ENCODE data around the gene TAGLN2.

Gene TAGLN2

GRCh38 chr1:159896546-159896930 lies 28.8 kb downstream of the TAGLN2 start:
- DNase-seq: no peak

- no peak for DNase-seq
These were observed 29.3 kb downstream of the TAGLN2 start for GRCh38 chr1:159895836-159896545.

- no peak for DNase-seq
These were observed 30.0 kb downstream of the TAGLN2 start for GRCh38 chr1:159895286-159895685.

DNA sequence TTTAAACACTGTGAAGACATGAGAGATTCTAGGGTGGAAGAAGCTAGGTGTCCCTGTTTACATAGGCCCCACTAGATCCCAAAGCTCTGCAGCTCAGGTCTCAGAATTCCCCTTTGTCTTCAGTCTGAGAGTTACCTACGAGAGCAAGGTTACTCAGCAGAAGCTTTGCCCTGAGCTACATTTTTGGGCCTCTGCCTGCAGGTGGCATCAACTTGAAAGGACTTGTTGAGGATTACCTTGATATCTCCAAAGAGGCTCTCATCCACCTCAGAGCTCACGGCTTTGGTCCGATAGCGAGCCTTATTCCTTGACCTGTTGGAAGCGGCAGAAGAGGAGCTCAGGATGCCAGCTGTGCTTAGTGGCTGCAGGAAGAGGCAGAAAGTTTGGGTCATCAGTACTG lies 32.4 kb downstream of the TAGLN2 start:
- DNase-seq: no peak

GRCh38 chr1:159891275-159892157 lies 33.8 kb downstream of the TAGLN2 start:
- DNase-seq: peak; percentile 85

- DNase-seq: no peak
These were observed 34.9 kb downstream of the TAGLN2 start for GRCh38 chr1:159890390-159890789.

DNA sequence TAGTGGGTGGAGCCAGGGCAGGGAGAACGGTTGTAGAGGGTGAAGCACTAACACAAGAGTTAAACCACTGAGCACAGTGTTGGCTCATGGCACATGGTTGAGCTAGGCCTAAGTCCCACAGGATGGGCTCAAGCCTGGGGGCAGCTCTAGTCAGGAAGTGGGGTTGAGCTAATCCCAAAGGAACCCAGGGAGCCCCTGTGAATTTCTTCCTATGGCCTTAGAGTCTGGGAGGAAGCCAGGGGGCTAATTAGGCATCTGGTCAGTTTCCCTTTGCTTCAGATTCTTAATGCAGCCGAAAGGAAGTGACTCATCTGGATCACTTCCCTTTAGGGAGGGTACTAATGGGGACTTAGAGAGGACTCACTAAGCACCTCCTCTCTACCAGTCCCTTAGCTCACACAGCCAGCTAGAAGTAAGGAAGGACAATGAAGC lies 35.5 kb downstream of the TAGLN2 start:
- peak; percentile 29 for DNase-seq

DNA sequence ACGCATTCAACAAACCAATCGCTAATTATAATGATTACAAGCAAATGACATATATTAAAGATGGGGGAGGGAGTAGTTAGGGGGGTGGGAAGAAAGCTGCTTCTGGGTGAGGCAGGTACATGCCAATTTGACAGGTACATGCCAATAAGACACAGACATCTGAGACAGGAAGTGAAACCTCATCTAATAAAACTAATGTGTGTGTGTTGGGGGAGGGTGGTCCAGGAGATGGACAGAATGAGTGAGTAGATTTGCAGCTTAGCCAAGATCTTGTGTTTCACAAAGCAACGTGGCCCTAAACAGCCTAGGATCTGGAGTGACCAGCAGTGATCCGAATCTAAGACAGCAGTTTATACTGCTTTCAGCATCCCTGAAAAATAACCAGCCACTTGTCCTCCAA lies 36.1 kb downstream of the TAGLN2 start:
- no peak for DNase-seq

GRCh38 chr1:159884296-159884695 lies 41.0 kb downstream of the TAGLN2 start:
- no peak for DNase-seq

DNA sequence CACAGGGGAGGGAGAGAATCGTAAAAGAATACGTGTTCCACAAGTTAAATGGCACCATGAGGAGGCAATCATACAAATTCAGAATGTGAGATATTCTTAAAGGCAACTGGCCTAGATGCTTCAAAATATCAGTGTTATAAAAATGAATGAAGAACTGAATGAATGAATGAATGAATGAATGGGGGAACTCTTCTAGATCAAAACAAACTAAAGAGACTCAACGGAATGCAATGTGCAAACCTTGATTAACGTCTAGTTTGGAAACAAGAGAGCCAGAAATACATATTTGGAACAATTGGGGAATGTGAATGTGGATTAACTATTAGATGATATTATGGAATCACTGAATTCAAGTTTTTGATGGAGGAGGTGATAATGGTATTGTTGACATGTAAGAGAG lies 42.2 kb downstream of the TAGLN2 start:
- no peak for DNase-seq

DNA sequence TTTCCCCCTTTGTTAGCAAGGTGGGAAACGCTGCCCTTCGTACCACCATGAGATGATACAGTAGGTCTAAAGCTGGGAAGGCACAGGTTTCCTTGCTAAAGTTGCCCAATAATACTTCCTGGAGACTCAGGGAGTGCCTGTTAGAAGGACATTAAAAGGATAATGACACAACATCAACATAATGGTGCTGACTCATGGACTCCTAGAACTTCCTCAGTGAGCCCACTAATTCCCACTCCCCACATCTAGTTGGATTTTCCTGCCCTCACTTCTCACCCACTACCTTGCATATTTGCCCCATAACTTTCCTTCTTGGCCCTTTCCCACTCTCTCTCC lies 42.8 kb downstream of the TAGLN2 start:
- no peak for DNase-seq

- DNase-seq: no peak
These were observed 43.4 kb downstream of the TAGLN2 start for GRCh38 chr1:159881622-159882526.

DNA sequence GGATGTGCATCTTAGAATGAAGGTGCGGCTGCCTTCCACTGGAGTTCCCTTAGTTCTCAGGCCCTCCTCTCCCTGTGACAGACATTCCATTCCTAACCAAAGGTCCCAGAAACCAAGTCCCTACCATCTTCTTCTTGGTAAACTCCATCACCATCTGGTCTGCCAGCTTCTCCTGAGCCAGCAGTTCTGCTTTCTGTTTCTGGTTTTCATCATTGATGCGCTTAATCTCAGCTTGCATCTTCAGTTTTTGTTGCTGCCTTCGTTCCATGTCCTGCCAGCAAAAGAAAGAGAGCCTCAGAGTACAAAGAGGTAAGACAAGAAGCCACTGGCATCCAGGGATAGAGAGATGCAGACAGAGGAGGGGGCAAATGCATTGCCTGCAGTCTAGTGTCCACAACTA lies 44.9 kb downstream of the TAGLN2 start:
- no peak for DNase-seq

DNA sequence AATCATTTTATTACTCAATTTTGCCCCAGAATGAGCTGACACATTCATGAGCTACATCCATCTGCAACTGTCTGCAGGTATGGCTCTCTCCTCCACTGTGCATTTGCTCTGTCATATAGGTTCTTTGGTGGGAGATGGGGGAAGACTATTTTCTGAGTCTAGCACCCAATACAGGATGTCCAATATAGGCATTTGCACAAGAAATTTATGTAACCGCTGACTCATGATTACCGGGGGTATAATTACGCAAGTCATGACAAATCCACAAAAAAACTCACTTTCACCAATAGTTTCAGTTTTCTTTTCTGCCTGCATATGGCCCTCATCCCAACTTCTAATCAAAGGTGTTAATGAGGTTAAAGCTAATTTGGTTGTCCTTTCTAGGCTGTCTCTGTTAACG lies 45.3 kb downstream of the TAGLN2 start:
- DNase-seq: peak; percentile 30

DNA sequence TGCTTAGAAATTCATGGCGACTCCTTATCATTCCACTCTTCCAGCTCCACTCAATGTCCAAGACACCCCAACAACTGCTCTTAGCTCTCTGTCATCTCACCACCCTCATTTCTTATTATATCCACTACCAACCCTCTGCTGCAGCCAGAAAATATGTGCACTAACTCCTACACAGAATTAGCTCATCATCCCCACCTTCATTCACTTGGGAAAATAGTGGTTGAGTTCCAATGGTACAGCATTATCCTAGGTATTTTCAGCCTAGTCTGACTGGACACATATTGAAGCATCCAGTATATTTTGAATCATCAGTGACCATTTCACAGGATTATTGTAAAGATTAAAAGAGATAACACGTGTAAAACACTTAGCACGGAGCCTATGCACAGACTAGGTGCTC lies 46.2 kb downstream of the TAGLN2 start:
- no peak for DNase-seq

DNA sequence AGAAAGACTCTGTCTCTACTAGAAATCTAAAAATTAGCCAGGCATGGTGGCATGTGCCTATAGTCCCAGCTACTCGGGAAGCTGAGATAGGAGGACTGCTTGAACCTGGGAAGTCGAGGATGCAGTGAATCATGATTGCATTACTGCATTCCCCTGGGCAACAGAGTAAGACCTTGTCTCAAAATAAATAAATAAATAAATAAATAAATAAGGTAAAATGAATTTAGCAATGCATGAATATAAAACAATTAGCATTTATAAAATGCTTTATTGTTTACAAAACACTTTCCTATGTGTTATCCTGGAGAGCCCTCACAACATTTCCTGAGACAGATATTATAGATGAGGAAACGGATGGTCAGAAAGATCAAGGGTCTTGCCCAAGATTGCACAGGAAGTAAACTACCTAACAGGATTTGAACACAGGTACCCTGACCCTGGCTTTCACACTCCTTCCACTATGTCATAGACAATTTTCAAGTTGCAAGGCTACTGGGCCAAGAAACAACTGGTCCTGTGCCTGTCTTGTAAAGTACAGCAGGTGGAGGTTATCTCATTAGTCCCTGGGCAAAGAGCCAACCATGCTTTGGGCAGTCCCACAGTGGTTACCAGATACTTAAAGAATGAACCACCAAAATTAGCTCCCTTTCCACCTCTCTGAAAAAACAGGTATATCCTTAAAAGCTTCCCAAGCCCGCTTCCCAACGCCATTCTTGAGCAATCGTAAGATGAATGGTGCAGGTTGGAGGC lies 47.4 kb downstream of the TAGLN2 start:
- DNase-seq: no peak

DNA sequence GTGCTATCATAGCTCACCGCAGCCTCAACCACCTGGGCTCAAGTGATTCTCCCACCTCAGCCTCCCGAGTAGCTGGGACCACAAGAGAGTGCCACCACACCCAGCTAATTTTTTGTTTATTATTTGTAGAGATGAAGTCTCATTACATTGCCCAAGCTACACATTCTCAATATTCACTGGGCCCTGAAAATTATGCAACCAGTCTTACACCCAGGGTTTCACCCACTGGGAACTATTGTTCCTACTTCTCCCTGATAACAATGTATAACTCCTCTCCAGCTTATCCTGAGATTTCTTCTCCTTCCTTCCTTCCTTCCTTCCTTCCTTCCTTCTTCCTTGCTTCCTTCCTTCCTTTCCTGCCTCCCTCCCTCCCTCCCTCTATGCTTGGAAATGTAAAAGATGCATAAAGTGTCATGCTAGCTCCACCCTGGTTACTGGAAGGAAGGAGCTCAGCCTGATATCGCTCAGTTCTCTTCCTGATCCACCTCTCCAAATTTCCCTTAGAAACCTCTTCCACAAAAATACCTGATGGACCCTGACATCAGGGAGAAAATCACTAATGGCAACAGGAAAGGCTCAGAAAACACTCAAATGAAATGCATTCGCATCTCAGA lies 51.7 kb downstream of the TAGLN2 start:
- no peak for DNase-seq

- no peak for DNase-seq
These were observed 52.4 kb downstream of the TAGLN2 start for GRCh38 chr1:159872891-159873290.

DNA sequence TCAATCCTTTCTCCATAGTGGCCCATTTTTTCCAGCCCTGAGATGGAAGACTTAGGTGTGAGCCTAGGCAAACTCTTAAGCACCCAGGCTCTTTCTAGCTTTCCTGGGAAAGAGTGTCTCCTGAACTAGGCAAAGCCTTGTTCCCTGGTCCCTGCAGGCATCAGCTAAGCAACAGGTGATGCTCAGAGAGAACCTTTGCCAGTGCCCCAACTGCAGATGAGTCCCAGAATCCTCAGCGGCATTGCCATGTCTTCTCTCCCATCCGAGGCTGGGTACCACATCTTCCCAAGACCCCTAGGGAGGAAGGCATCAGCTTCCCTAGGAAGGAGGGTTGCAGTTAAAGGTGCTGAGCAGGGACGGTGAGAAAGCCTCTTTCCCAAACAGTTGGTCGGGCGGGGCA lies 54.6 kb downstream of the TAGLN2 start:
- DNase-seq: no peak

DNA sequence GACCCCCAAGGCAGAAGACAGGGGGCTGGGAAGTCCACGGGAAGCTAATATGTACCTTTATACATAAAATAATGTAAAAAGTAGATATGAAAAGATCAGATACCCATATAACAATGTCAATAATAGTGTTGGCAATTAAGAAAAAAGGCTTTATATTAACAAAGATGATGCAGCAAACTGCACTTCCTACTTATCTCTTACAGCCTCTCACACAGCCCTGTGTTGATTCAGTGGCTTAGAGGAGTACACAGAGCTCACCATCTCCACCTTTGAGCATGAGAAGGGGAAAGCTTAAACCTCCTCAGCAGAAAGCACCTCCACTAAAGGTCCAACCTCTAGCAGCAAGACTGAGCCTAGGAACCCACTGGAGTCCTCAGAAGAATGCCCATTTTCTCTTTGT lies 55.7 kb downstream of the TAGLN2 start:
- no peak for DNase-seq

DNA sequence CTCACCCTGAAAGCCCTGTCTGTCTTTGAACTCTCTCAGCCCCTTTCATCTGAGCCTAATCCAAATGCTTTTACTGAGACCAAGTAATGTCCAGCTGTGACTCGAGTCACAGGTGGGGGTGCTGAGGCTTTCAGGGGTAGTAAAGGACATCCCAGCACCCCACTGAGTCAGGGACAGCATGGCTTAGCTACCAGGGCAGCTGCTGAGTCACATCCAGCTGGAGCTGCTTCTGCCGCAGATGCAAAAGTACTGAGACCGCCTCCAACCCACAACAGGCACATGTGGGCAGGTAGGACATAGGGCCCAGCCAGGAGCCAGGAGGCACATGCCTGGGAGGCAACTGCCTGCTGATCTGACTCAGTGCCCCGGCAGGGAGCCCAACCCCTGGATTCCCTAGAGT lies 56.1 kb downstream of the TAGLN2 start:
- peak; percentile 32 for DNase-seq

GRCh38 chr1:159868766-159869165 lies 56.5 kb downstream of the TAGLN2 start:
- DNase-seq: no peak
